GM19240 (cell line): ENCODE data around the gene KRTAP10-7.
"Not testable (repeated sequence)": the region's sequence is repeated elsewhere in the genome, so short reads cannot be mapped to it uniquely, and the experiment has no call there.

ENCODE experiments used
- DNase-seq: peaks from one replicate; pipeline ENCODE4 v3.0.0; 2011; ENCODE audit warnings: low spot score; ENCODE audit not compliant: insufficient read length

The KRTAP10-7 gene

DNA sequence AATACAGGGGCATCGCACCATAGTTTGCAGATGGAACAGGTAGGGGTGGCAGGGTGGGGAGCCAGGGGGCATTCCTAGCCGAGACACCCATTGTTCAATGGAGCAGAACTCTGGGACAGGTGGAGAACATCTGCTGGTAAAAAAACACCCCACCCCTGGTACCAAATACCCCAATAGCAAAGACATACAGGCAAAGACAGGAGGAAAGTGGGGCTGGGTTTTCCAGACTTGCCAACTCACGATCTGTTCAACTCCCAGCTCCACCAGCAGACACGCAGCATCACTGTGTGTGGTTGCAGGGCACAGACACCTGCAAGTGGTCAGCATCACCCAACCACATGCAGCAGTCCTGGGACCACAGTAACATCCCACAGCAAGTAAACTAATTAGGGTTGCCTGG lies 11.2 kb downstream of the KRTAP10-7 start:
- DNase-seq, result no peak

DNA sequence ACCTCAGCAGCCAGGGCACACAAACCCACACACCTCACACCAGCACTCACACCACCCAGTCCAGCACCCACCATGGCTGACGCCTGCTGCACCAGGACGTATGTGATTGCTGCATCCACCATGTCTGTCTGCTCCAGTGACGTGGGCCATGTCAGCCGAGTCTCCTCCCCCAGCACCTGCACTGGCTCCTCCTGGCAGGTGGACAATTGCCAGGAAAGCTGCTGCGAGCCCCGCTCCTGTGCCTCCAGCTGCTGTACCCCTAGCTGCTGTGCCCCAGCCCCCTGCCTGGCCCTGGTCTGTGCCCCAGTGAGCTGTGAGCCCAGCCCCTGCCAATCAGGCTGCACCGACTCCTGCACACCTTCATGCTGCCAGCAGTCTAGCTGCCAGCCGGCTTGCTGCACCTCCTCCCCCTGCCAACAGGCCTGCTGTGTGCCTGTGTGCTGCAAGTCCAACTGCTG lies 11.7 kb downstream of the KRTAP10-7 start, which contains the start of gene KRTAP10-8:
TSS of gene KRTAP10-8 (plus strand) at position 51 of the 458 bp plus-strand sequence. CDS start at position 73, 22 bp downstream.
- no peak for DNase-seq

DNA sequence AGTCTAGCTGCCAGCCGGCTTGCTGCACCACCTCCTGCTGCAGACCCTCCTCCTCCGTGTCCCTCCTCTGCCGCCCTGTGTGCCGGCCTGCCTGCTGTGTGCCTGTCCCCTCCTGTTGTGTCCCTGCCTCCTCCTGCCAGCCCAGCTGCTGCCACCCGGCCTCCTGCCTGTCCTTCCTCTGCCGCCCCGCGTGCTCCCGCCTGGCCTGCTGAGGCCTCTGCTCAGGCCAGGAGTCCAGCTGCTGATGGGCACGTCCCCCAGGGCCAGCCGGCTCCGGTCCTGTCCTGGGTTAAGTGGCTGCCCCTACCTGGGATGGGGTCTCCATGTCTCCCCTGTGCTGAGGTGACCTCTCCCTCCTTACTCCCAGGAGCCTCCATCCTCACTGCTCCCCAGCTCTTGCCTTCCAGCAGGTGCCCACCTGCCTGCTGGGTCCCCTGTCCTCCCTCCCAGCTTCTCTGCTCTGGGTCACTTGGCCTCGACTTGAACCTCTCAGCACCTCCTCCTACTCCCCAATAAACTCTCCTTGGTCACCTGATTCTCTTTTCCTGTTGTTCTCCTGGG lies 12.4 kb downstream of the KRTAP10-7 start:
- no peak for DNase-seq

DNA sequence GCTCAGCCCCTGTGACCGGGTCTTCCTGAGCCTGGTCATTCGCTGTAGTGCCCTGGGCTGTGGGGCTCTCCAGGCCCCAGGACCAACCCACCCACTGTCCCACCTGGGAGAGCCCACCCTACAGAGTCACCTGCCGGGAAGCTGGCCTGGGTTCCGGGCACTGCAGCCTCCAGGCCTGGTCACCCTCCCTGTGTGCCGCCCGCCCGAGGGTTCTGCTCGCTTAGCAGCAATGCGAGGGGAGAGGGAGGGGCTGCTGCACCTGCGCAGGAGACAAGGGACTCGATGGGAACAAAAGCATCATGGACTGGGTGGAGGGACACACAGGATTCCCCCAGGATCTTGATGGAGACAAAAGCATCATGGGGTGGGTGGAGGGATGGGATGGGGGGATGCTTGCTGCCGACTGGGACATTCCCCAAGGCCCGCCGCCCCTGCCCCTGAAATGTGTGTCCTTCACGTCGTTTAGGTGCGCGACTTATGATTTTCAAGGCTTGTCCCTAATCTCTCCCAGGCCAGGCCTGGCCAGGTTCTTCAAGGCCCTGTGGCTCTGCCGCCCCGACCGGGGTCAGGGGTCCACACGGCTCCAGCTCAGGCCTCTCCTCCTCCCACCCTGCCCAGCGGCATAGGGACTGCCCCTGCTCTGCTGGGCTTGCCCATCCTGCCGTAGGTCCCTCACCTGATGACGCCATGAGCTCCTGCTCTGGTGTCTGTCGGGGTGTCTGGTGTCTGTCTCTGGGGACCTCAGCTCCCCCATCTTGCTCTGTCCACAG lies 13.2 kb downstream of the KRTAP10-7 start:
- no peak for DNase-seq

DNA sequence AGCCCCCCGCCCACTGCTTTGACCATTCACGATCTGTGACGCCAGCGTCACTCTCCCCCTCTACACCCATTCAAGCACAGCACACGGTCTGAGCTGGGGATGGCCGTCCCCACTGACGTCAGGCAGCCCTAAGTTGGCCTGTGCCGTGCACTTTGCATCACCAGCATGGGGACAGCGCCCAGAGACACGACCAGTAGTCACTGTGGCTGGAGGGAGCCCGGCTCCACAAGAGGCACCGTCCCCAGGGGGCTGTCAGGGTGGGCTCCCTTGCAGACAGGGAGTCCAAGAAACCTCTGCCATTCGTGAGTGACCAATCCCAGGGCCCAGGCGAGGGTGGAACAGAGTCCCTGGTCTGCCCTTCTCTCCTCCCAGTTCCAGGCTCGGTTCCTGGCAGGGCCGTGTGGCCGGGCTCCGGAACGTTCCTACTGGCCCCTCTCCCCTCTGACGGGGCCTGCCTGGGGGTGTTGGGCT lies 13.8 kb downstream of the KRTAP10-7 start:
- DNase-seq, result no peak

DNA sequence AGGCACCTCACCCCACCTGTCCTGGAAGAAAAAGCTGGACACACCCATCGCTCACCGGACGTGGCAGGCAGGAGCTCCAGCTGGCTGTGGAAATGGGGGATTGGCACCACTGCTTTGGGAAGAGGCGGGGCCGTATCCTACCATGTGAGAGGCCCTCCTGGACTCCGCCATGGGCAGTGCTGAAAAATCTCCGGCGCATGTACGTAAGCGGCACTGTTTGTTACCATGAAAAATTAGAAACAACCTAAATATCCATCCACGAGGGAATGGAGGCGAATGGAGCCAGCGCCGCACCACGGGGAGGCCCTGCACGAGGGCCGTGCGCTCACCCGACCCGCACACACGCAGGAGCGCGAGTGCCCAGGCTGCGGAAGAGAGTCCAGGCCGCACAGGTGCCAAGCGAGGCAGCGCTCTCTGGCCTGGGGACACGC lies 14.6 kb downstream of the KRTAP10-7 start:
- no peak for DNase-seq

DNA sequence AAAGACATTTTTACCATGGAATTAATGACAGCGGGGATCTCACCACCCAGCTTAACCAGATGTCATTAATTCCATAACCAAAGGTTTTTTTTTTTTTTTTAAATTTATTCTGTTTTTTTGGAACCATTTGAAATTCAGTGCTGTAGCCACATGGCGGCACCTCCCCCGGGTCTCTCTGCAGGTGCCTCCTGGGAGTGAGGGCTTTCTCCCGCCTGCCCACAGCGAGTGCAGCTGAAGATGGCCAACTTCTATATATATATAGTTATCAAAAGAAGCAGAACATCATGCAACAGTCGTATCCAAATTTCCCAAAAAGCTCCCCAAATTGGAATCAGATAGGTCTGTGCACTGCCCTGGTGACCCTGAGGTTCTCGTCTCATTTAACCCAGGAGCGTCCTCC lies 15.1 kb downstream of the KRTAP10-7 start:
- DNase-seq, result no peak

DNA sequence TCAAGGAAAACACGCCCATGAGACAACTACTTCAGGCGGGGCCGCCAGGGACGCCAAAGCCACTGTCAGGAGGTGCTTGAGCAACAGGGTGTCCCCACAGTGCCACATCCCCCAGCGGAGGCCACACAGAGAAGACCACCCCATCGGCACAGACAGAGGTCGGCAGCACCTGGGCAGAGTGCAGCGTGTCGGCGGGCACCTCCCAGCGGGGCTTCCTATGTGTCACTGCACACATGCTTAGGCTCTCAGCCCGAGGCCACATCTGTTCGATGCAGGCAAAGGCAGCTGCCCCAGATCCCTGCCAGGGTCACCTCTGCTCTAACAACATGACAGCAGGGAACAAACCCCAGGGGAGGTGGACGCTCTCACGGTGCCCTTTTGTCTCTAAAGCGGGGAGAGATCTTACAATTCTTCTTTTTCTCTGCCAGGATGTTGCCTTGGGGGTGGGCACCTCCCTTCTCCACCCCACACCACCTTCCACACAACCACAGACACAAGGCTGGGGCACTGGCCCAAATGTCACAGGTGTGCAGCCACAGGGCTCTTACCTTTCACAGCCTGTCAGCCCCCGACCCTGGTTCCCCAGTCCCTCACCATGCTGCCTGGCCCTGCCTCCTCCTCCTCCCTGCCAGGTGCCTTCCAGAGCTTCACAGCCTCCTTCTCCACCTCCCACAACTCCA lies 15.7 kb downstream of the KRTAP10-7 start:
- no peak for DNase-seq

DNA sequence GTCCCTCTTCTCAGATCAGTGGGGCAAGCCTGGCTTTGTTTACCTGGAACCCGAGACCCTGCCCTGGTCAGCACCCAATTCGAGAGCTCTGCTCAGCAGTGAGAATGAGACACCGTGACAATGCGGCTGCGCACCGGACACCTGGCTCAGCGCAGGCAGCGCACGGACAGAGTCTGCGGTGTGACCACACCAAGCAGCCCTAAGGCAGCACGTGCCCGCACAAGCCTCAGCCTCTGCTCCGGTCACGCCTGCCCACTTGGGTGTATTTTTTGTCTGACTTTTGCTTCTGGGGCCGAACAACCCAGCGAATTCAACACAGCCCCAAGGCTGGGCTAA lies 16.2 kb downstream of the KRTAP10-7 start:
- no peak for DNase-seq

DNA sequence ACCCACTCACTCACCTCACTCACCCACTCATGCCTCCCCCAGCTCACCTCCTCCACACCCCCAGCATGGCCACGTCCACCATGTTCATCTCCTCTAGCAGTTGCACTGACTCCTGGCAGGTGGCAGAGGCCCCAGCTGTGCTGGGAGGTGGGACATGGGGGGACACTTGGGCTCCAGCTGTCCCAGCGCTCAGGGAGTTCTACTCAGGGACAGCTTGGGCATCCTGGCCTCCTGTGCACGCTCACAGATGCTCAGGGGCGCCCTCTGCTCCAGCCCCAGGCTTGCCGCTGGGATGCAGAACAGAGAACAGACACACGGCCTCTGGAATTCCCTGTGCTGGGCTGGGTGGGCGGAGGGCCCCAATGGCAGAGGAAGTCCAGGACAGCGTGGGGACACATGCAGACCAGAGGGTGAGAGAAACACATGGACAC lies 16.7 kb downstream of the KRTAP10-7 start:
- DNase-seq, result no peak

DNA sequence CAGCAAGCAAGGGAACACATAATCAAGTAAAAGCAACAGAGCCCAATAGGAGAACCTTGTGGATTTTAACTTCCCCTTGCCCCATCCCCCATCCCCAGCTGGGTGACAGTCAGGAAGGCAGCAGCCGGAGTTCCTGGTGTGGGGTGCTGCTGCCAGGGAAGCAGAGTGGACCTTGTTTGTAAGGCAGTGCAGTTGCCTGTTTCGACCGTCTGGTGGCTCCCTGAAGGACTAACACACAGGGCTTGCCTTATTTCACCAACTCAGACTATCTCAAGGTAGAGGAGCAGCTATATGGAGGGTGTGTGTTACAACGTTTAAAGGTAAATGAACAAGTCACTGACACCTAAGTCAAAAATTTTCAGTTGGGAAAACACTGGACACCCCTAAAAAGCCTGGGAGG lies 18.1 kb downstream of the KRTAP10-7 start:
- DNase-seq, result no peak

DNA sequence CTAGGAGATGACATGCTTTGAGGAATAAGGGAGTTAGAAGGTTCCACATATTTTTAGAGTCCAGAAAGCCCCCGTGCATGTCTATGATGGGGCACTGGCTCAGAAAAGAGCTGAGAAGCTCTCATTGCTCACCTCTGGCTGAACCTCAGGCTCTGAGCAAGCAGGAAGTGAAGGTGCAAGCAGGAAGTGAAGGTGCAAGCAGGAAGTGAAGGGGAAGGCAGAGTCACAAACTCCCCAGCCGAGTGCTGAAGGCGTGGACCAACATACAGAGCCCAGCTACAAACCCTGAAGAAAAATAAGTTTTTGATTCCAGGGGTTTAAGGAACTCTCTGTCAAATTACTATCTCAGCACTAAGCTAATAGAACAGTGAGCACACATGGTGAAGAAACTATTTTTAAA lies 18.5 kb downstream of the KRTAP10-7 start:
- no peak for DNase-seq

DNA sequence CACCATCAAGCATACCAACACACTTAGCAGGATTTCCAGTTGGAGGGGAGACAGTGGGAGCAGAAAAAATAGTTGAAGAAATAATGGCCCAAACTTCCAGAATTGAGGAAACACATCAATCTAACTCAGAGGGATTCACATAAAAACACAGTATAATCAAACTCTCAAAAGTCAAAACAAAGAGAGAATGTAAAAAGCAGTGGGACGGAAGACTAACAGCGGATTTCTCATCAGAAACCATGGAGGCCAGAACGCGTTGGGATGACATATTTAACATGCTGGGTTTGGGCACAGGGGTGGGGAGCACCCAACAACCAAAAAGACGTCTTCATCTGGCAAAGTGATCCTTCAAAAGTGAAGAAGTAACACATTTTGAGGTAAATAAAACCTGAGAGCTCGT lies 19.5 kb downstream of the KRTAP10-7 start:
- DNase-seq, result no peak

DNA sequence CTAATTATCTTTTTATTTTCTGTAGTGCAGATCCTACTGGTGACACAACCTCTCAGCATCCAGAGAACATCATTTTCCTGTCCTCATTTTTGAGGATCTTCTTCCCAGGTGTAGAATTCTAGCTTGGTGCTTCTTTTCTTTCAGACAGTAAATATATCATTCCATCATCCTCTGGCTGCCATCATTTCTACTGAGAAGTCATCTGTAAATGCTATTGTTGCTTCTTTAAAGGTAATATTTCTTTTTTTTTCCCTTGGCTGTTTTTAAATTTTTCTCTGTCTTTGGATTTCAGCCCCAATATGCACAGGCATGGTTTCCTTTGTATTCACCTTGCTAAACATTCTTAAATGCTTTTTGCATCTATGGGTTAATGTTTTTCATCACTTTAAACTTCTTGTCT lies 23.2 kb downstream of the KRTAP10-7 start:
- no peak for DNase-seq

DNA sequence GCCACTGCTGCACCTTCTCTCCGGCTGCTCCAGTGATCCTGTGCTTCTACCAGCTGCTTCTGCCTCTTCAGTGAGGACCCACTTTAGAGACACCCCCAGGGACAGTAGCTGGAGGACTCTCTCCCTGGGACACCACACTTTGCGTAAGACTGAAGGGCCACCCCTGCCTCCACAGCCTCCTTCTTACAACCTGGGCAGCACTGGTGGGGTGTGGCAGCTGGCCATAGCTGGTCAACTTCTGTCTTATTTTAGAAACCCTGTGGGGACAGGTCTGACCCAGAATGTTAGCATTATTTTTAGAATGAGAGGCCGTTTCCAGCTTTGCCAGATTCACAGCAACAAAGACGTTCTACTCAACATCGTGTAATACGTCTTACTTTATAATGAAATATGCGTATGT lies 25.4 kb downstream of the KRTAP10-7 start:
- no peak for DNase-seq

DNA sequence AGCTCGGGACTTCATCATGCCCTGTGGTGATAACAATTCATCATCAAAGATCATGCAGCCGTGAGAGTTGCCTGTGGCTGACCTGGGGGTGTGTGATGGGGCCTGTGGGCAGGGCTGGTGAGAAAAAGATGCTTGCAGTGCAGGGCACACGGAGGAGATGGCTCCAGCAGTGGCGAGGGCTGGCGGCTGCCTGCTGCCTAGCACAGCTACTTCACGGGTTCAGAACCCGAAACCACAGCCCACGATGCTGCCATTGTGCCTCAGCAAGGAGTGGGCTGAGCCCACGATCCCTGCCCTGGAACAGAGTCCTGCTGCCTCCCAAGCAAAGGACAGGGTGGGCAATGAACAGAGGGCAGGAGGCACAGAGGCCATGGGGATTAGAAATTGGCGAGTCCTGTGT lies 25.9 kb downstream of the KRTAP10-7 start:
- no peak for DNase-seq

DNA sequence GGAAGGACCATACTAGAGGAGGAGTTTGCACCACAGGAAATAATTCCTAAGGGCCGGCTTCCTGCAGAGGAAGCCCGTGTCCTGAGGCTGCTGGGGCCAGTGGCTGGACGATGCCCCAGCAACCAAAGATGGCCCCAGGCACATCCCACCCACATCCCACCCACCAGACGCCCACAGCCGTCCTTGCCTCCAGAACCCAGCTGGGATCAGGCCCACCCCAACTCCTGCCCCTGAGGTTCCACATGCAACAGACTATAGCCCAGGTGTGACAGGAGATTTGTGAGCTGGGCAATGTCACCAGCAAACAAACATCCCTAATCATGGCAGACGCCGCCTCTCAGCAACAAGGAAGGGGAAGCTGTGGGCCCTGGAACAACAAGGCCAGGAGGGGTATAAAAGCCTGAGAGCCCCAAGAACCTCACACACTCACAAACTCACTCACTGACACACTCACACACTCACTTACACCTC lies 26.3 kb downstream of the KRTAP10-7 start, which contains the start of gene KRTAP10-9:
TSS of gene KRTAP10-9 (plus strand) at position 421 of the 471 bp plus-strand sequence. CDS start 79 bp downstream, outside the sequence.
- no peak for DNase-seq

DNA sequence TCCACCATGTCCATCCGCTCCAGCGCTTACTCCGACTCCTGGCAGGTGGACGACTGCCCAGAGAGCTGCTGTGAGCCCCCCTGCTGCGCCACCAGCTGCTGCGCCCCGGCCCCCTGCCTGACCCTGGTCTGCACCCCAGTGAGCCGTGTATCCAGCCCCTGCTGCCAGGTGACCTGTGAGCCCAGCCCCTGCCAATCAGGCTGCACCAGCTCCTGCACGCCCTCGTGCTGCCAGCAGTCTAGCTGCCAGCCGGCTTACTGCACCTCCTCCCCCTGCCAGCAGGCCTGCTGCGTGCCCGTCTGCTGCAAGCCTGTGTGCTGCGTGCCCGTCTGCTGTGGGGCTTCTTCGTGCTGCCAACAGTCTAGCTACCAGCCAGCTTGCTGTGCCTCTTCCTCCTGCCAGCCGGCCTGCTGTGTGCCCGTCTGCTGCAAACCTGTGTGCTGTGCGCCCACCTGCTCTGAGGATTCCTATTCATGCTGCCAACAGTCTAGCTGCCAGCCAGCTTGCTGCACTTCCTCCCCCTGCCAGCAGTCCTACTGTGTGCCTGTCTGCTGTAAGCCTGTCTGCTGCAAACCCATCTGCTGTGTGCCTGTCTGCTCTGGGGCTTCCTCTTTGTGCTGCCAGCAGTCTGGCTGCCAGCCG lies 26.9 kb downstream of the KRTAP10-7 start:
- not testable (repeated sequence) for DNase-seq

DNA sequence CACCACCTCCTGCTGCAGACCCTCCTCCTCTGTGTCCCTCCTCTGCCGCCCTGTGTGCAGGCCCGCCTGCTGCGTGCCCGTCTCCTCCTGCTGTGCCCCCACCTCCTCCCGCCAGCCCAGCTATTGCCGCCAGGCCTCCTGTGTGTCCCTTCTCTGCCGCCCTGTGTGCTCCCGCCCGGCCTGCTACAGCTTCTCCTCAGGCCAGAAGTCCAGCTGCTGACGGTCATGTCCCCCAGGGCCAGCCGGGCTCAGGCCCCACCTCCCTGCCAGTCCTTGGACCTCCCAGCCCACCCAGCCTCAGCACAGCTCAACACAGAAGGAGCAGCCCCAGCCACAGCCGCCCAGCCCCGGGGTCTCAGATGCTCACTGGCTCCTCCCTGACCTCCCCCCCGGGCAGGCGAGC lies 27.4 kb downstream of the KRTAP10-7 start:
- not testable (repeated sequence) for DNase-seq

DNA sequence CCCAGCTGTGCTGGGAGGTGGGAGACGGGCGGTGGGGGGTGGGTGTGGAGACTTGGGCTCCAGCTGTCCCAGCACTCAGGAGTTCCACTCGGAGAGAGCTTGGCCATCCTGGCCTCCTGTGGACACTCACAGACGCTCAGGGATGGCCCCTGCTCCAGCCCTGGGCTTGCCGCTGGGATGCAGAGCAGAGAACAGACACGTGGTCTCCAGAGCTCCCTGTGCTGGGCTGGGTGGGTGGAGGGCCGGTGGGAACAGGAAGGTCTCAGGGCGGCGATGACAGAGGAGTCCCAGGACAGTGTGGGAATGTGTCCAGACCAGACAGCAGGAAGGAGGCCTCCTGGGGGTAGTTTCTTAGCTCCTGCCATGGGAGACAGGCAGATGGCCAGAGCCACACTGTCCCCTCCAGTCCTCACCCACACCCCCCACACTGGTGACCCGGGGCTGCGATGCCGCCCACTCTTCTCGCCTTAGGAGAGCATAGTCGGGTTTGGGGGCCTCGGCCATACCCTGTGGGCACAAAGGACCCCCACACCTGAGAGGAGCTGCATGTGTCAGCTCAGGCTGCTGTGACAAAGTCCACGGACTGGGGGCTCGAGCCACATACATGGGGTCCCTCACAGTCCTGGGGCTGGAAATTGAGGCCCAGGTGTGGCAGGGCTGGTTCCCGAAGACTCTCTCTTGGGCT lies 28.5 kb downstream of the KRTAP10-7 start:
- DNase-seq, result no peak

DNA sequence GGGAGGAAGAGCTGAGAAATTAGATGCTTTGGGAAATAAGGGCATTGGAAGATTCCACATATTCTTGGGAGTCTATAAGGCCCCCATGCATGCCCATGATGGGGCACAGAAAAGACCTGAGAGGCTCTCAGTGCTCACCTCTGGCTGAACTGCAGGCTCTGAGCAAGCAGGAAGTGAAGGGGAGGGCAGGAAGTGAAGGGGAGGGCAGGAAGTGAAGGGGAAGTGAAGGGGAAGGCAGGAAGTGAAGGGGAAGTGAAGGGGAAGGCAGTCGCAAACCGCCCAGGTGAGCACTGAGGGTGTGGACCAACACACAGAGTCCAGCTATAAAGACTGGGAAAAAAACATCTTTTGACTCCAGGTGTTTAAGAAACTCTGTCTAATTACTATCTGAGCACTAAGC lies 30.0 kb downstream of the KRTAP10-7 start:
- no peak for DNase-seq
